GM12878 (cell line): ENCODE results near the gene STPG1. TPM values are rescaled to one million over a fixed set of nuclear protein-coding genes. Genes with fewer than 3 reads are reported as not detected.

ENCODE experiments used
- ATAC-seq: fragments of 200-7000 bp; cut with Tn5 transposase; 3 replicates; pipeline ENCODE4 v1.9.1; 2020; ENCODE audit warnings: mild to moderate bottlenecking, moderate library complexity
- BruUV-seq: library from RNA; stranded (reverse); fragments of 400-500 nt; replicated peaks from 2 replicates; lab custom pipeline; 2021; lab: Mats Ljungman, UMichigan
- CTCF ChIA-PET: fragments of 300-600 bp; sonication (Branson Sonifier 250); formaldehyde crosslinking; extraction: SDS; loops from one replicate; lab custom pipeline; 2021; ENCODE audit warnings: inconsistent platforms; lab: Yijun Ruan, JAX
- POLR2A ChIA-PET: fragments of 350-600 bp; formaldehyde crosslinking; extraction: SDS; loops from one replicate; lab custom pipeline; 2021; ENCODE audit warnings: inconsistent platforms; lab: Charles Lee
- RAD21 ChIA-PET: fragments of 300-600 bp; sonication (Branson Sonifier 250); formaldehyde crosslinking; loops from one replicate; lab custom pipeline; 2023; ENCODE audit warnings: antibody characterized with exemption; ENCODE audit not compliant: unreplicated experiment; lab: Charles Lee
- SMC1A ChIA-PET: fragments of 300-600 bp; sonication (Branson Sonifier 250); formaldehyde crosslinking; loops from one replicate; lab custom pipeline; 2023; ENCODE audit not compliant: unreplicated experiment, uncharacterized antibody; lab: Charles Lee
- DNase-seq: peaks from one replicate; pipeline ENCODE4 v3.0.0-alpha.2; 2011; ENCODE audit warnings: low read depth, low spot score
- FAIRE-seq: peaks from 3 replicates; lab custom pipeline; 2011; peaks lifted over from hg19 to GRCh38; lab: Jason Lieb, UNC
- H2AFZ ChIP-seq: 2 replicates; pipeline ENCODE4 v1.6.0; 2011; ENCODE audit warnings: low read depth, low read length, control low read depth; ENCODE audit not compliant: control insufficient read depth
- H3K27ac ChIP-seq: 2 replicates; pipeline ENCODE4 v1.5.1; 2011; ENCODE audit warnings: control low read depth; ENCODE audit not compliant: control insufficient read depth, insufficient read depth
- H3K27me3 ChIP-seq, 2 experiments: replicated peaks in 1 of 2; 2 replicates each; pipeline versions ENCODE4 v1.6.0 to v1.6.1; 2011; ENCODE audit warnings: low read length in 1 of 2; ENCODE audit not compliant: control insufficient read depth in 2 of 2, insufficient read depth in 2 of 2
- H3K36me3 ChIP-seq, 2 experiments: 2 replicates each; pipeline ENCODE4 v1.5.1; 2011; ENCODE audit warnings: low read length in 1 of 2; ENCODE audit not compliant: control insufficient read depth in 2 of 2, insufficient read depth in 2 of 2
- H3K4me1 ChIP-seq: 2 replicates; pipeline ENCODE4 v1.6.1; 2011; ENCODE audit warnings: mild to moderate bottlenecking, low read length, moderate library complexity, mixed read lengths; ENCODE audit not compliant: control insufficient read depth, insufficient read depth
- H3K4me2 ChIP-seq: 2 replicates; pipeline ENCODE4 v1.6.0; 2011; ENCODE audit warnings: control low read depth; ENCODE audit not compliant: control insufficient read depth, insufficient read depth
- H3K4me3 ChIP-seq: fragments of 200-600 bp; sonication (generic); 2 replicates; pipeline ENCODE4 v1.5.1; 2016
- H3K79me2 ChIP-seq: 2 replicates; pipeline ENCODE4 v1.6.0; 2011; ENCODE audit warnings: low read length; ENCODE audit not compliant: control insufficient read depth, insufficient read depth
- H3K9ac ChIP-seq: 2 replicates; pipeline ENCODE4 v1.8.0; 2011; ENCODE audit warnings: low read length, control low read depth, mixed read lengths; ENCODE audit not compliant: control insufficient read depth, insufficient read depth
- H3K9me3 ChIP-seq: replicated peaks from 3 replicates; pipeline ENCODE4 v1.5.1; 2011; ENCODE audit warnings: mild to moderate bottlenecking, low read length; ENCODE audit not compliant: control insufficient read depth, insufficient read depth
- H4K20me1 ChIP-seq: 2 replicates; pipeline ENCODE4 v1.6.0; 2011; ENCODE audit not compliant: control insufficient read depth, insufficient read depth
- ATF2 ChIP-seq: IDR thresholded peaks from 2 replicates; pipeline ENCODE4 v1.6.1; 2012; ENCODE audit warnings: low read length, inconsistent platforms
- KDM1A ChIP-seq: fragments of 200-600 bp; sonication (generic); IDR thresholded peaks from 2 replicates; pipeline ENCODE4 v1.6.1; 2016; ENCODE audit warnings: borderline replicate concordance
- MYC ChIP-seq: IDR thresholded peaks from 2 replicates; pipeline ENCODE4 v1.6.1; 2011; ENCODE audit warnings: mild to moderate bottlenecking, low read length, moderate library complexity, inconsistent platforms; ENCODE audit not compliant: insufficient read depth, insufficient replicate concordance, insufficient read length, severe bottlenecking
- PKNOX1 ChIP-seq: fragments of 450-650 bp; IDR thresholded peaks from 2 replicates; pipeline ENCODE4 v1.6.1; 2016; ENCODE audit warnings: mild to moderate bottlenecking
- PML ChIP-seq: IDR thresholded peaks from 2 replicates; pipeline ENCODE4 v1.6.1; 2012; ENCODE audit warnings: low read length, inconsistent platforms
- SIN3A ChIP-seq: IDR thresholded peaks from 2 replicates; pipeline ENCODE4 v1.6.1; 2012; ENCODE audit warnings: low read depth, low read length, improper control_type of control experiment
- SKIL ChIP-seq: fragments of 450-650 bp; IDR thresholded peaks from 2 replicates; pipeline ENCODE4 v1.6.1; 2017; ENCODE audit warnings: mild to moderate bottlenecking, low read depth, inconsistent platforms; ENCODE audit not compliant: poor library complexity, severe bottlenecking
- ZBTB4 ChIP-seq: fragments of 450-650 bp; formaldehyde crosslinking; IDR thresholded peaks from 2 replicates; pipeline ENCODE4 v1.4.0; 2022; ENCODE audit warnings: mild to moderate bottlenecking, moderate library complexity
- WGBS: methylation state at CpG from one replicate; pipeline ENCODE4 v1.1.6; 2016; ENCODE audit warnings: low lambda C conversion rate; ENCODE audit not compliant: insufficient replicate concordance, insufficient coverage; ENCODE audit errors: missing lambda C conversion rate; 5-methylcytosine and 5-hydroxymethylcytosine counted together
- in situ Hi-C: fragments of 300-500 bp; cut with MboI; formaldehyde crosslinking; loops from 9 replicates; pipeline ENCODE4 v1.14.3; 2018; ENCODE audit warnings: mixed read lengths
- intact Hi-C: fragments of 100-400 bp; cut with micrococcal nuclease; formaldehyde crosslinking; loops from one replicate; pipeline ENCODE4 v1.14.2; 2022; ENCODE audit not compliant: unreplicated experiment
- polyA plus RNA-seq, 11 experiments: library from polyadenylated mRNA; depleted of rRNA in 4 of 11; unstranded in 6 of 11; stranded (reverse) in 5 of 11; fragments of >200 nt; fragmentation: Nextera tagmentation in 4 of 11; fragmentation: Illumina TruSeq in 1 of 11; extraction: Ambion mirVana in 4 of 11; extraction: Trizol in 1 of 11; gene quantifications; 1 replicate in 1 of 11; 2 replicates in 10 of 11; pipeline versions ENCODE4 v1.2.1 to v1.2.3, GENCODE V29; 2011 to 2016; ENCODE audit warnings: inconsistent platforms in 2 of 11, missing spikeins in 2 of 11, low read depth in 1 of 11
- total RNA-seq, 4 experiments: library from RNA; depleted of rRNA in 3 of 4; stranded (reverse); fragments of >200 nt in 3 of 4; fragmentation: Illumina TruSeq in 1 of 4; extraction: Trizol in 1 of 4; gene quantifications; 2 replicates each; pipeline versions ENCODE4 v1.2.1 to v1.2.3, GENCODE V29; 2013 to 2021

The STPG1 gene
- total and polyA plus RNA-seq, 10 of the 15 experiments (the other 5 are each of a cell fraction or from before 2014, with no cell fraction given): 0.22 to 2.6 (median 0.73) TPM

- no peak overlapping the region for H3K27ac ChIP-seq
- ATAC-seq: no peak
- H2AFZ ChIP-seq: no peak overlapping the region
- no peak overlapping the region for H3K4me3 ChIP-seq
- in situ Hi-C loops (no loop called here), intact Hi-C loops (no loop called here)
- SMC1A ChIA-PET: no interaction called here
- POLR2A ChIA-PET: no interaction called here
- CTCF ChIA-PET: no interaction called here
- no peaks in the 10 kb centered on the region for H3K9me3 ChIP-seq
- H3K36me3 ChIP-seq: no peaks in the 10 kb centered on the region
- 28% methylated on average over 8 of the region's 8 CpGs for WGBS
- RAD21 ChIA-PET: no interaction called here
- no peak overlapping the region for H3K4me2 ChIP-seq
- no peak for TF ChIP-seq MYC
- no peak for TF ChIP-seq ATF2
- TF ChIP-seq PKNOX1: no peak
- no peak for TF ChIP-seq PML
- no peak for TF ChIP-seq ZBTB4 (CRISPR knock-in tag)
- TF ChIP-seq SIN3A: no peak
- TF ChIP-seq SKIL: no peak
- TF ChIP-seq KDM1A: no peak
- peaks cover 0 to 4% of the 10 kb centered on the region in 2 experiments; a peak in 2 of 4 replicates for H3K27me3 ChIP-seq
- no peaks in the 10 kb centered on the region for H3K4me1 ChIP-seq
- DNase-seq: no peak
- H3K9ac ChIP-seq: no peak overlapping the region
- peaks cover 2% of the 10 kb centered on the region; the same call in 1 of the 2 replicates for H4K20me1 ChIP-seq
- FAIRE-seq: no peak
- BruUV-seq: no TSS peak
- H3K79me2 ChIP-seq: no peaks in the 10 kb centered on the region
Observed at GRCh38 chr1:24340770-24341169, 72.8 kb downstream of the STPG1 start.
